ENCODE data around the gene SLC27A2.

DNA sequence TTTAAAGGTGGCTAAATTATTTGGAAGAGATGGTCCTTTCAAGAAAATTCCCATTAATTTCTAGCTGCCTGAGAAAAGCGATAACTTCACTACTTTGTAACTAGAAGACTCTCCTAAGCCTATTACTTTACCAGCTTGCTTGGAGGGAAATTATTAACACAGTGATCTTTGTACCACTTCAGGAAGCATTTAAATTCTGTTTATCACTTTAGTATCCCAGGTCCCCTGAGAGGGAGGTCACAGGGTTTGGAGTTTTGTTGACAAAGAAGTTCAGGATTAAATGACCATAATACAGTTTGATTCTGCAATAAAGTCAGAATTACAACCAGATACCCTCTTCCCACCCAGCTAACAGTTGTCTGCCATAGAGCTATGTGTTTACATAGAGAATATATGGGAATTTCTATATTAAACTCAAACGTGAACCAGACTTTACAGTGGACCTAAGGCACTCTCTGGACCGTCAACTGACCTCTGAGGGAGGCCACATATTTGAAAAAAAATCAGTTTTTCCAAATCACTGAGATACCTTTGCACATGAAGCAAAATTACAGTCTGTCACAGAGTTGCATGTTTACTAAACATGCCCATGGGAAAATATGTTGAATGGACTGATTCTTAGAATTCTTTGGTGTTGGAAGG is 3.0 kb downstream of the SLC27A2 start:
- TF ChIP-seq CTCF (IDR thresholded peaks at IDR 0.05) (no peak), POLR2A (IDR thresholded peaks at IDR 0.05) (no peak)
